ENCODE data around the gene RRAD. TPM values are rescaled to one million over a fixed set of nuclear protein-coding genes. Genes with fewer than 3 reads are reported as not detected.
"Not testable (repeated sequence)": the region's sequence is repeated elsewhere in the genome, so short reads cannot be mapped to it uniquely, and the experiment has no call there.

The RRAD gene
- total RNA-seq, 1 donor = 0.27 TPM

GRCh38 chr16:66952430-66953110 lies 27.2 kb upstream of the RRAD start:
- no peak for DNase-seq (ENCODE audit: low read depth in 2 of 3, low spot score in 2 of 3)

GRCh38 chr16:66950971-66951790 lies 25.8 kb upstream of the RRAD start:
- no peak for DNase-seq (ENCODE audit: low read depth in 2 of 3, low spot score in 2 of 3)

- DNase-seq (ENCODE audit: low read depth in 2 of 3, low spot score in 2 of 3) = no peak
Observed at GRCh38 chr16:66950437-66950836, 25.1 kb upstream of the RRAD start.

- no peak for DNase-seq (ENCODE audit: low read depth in 2 of 3, low spot score in 2 of 3)
Observed at GRCh38 chr16:66949472-66949871, 24.1 kb upstream of the RRAD start.

- DNase-seq (ENCODE audit: low read depth in 2 of 3, low spot score in 2 of 3) = no peak
Observed at GRCh38 chr16:66948837-66949225, 23.5 kb upstream of the RRAD start.

- DNase-seq (ENCODE audit: low read depth in 2 of 3, low spot score in 2 of 3) = no peak
Observed at GRCh38 chr16:66948134-66948836, 22.9 kb upstream of the RRAD start.

GRCh38 chr16:66947302-66948065 lies 22.1 kb upstream of the RRAD start:
- DNase-seq (ENCODE audit: low read depth in 2 of 3, low spot score in 2 of 3) = peak; percentile 61 to 92 (median 79)

- DNase-seq (ENCODE audit: low read depth in 2 of 3, low spot score in 2 of 3) = no peak
Observed at GRCh38 chr16:66946974-66947301, 21.6 kb upstream of the RRAD start.

- no peak for DNase-seq (ENCODE audit: low read depth in 2 of 3, low spot score in 2 of 3)
Observed at GRCh38 chr16:66946541-66946940, 21.2 kb upstream of the RRAD start.

- DNase-seq (ENCODE audit: low read depth in 2 of 3, low spot score in 2 of 3) = no peak
Observed at GRCh38 chr16:66945939-66946338, 20.6 kb upstream of the RRAD start.

- not testable (repeated sequence) for DNase-seq (ENCODE audit: low read depth in 2 of 3, low spot score in 2 of 3)
Observed at GRCh38 chr16:66944971-66945370, 19.6 kb upstream of the RRAD start.

- no peak for DNase-seq (ENCODE audit: low read depth in 2 of 3, low spot score in 2 of 3)
Observed at GRCh38 chr16:66944054-66944441, 18.7 kb upstream of the RRAD start.

- no peak for DNase-seq (ENCODE audit: low read depth in 2 of 3, low spot score in 2 of 3)
Observed at GRCh38 chr16:66943426-66944053, 18.2 kb upstream of the RRAD start.

- no peak for DNase-seq (ENCODE audit: low read depth in 2 of 3, low spot score in 2 of 3)
Observed at GRCh38 chr16:66942981-66943380, 17.6 kb upstream of the RRAD start.

- DNase-seq (ENCODE audit: low read depth in 2 of 3, low spot score in 2 of 3) = no peak
Observed at GRCh38 chr16:66940236-66940635, 14.9 kb upstream of the RRAD start.

GRCh38 chr16:66939366-66939765 lies 14.0 kb upstream of the RRAD start:
- DNase-seq (ENCODE audit: low read depth in 2 of 3, low spot score in 2 of 3) = no peak

GRCh38 chr16:66937725-66938337 lies 12.5 kb upstream of the RRAD start:
- no peak for DNase-seq (ENCODE audit: low read depth in 2 of 3, low spot score in 2 of 3)

GRCh38 chr16:66936889-66937554 lies 11.7 kb upstream of the RRAD start:
- DNase-seq (ENCODE audit: low read depth in 2 of 3, low spot score in 2 of 3) = no peak

GRCh38 chr16:66936462-66936861 lies 11.1 kb upstream of the RRAD start:
- no peak for DNase-seq (ENCODE audit: low read depth in 2 of 3, low spot score in 2 of 3)
